ENCODE measurements around the gene PYM1.

PYM1 gene

DNA sequence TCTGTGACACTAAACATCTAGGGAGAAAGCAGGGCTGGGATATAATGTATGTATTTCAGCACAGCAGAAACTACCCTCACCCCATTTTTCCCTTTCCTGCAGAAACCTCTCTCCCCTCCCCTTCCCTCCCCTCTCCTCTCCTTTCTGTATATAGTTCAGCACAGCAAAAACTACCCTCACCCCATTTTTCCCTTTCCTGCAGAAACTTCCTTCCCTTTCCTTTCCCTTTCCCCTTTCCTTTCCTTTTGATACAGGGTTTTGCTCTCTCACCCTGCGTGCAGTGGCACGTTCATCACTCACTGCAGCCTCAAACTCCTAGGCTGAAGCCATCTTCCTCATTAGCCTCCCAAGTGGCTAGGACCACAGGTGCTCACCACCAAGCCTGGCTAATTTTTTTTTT lies 36.1 kb upstream of the PYM1 start:
- DNase-seq (ENCODE audit: extremely low spot score), result no peak
- CTCF ChIA-PET, result no interaction called here
- TF ChIP-seq CTCF (IDR thresholded peaks at IDR 0.05; ENCODE audit: control extremely low read depth, extremely low read depth, low read depth, missing control alignments), result no peak
- POLR2A ChIA-PET, result no interaction called here

- DNase-seq (ENCODE audit: extremely low spot score), result no peak
Observed at GRCh38 chr12:55957106-55957859, 29.6 kb upstream of the PYM1 start.

DNA sequence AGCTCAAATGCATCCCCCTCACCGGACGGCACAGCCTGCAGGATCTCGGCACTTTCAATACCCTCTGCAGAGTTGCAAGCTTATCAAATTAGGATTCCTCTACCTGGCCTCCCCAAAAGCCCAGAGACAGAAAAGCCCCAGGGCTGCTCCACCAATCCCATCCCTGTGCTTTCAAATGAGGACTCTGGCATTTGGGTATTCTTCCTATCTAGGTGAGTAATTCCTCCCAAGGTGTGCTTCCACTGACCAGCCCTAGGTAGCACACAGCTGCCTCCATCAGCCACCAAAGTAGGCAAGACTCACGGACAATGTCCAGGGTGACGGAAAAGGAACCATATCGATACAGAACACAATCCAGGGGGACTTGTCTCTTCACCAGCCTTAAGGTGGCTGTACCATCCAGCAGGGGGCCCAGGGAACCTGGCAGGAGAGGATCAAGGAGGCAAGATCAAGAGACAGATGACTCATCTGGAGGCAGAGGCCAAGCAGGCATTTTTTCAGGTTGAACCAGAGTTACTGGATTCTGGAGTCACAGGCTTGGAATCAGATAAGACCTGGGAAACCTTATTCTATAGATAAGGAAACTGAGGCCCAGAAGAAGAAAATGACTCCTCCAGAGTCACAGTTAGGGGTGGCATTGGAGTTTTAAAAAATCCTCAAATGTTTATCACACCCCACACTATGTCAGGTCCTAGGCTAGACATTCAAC lies 28.3 kb upstream of the PYM1 start:
- DNase-seq (ENCODE audit: extremely low spot score), result no peak
- TF ChIP-seq CTCF (IDR thresholded peaks at IDR 0.05; ENCODE audit: control extremely low read depth, extremely low read depth, low read depth, missing control alignments), result no peak
- ChIA-PET POLR2A (no interaction called here), CTCF (interaction anchor here (1.1 to 4.1 kb wide), 9 partner anchors 10 to 85 kb away, joined by 3 to 41 read pairs (median 5); no protein-coding TSS in a partner anchor)

More at GRCh38 chr12:55957106-55957859, 29.6 kb upstream of the PYM1 start:
- no peak for TF ChIP-seq CTCF (IDR thresholded peaks at IDR 0.05; ENCODE audit: control extremely low read depth, extremely low read depth, low read depth, missing control alignments)
- CTCF ChIA-PET, result interaction anchor here (1.0 to 2.2 kb wide), 7 partner anchors 11 to 218 kb away, joined by 3 to 8 read pairs (median 4); partner anchors contain the start of gene SUOX
- POLR2A ChIA-PET, result interaction anchor here (1.5 kb wide), 1 partner anchor 147 kb away, joined by 3 read pairs; the partner anchor contains the start of gene PA2G4

GRCh38 chr12:55955344-55955743 lies 27.6 kb upstream of the PYM1 start:
- ChIA-PET POLR2A (no interaction called here), CTCF (interaction anchor here (1.1 to 4.1 kb wide), 6 partner anchors 15 to 85 kb away, joined by 3 to 41 read pairs (median 6); no protein-coding TSS in a partner anchor)

DNA sequence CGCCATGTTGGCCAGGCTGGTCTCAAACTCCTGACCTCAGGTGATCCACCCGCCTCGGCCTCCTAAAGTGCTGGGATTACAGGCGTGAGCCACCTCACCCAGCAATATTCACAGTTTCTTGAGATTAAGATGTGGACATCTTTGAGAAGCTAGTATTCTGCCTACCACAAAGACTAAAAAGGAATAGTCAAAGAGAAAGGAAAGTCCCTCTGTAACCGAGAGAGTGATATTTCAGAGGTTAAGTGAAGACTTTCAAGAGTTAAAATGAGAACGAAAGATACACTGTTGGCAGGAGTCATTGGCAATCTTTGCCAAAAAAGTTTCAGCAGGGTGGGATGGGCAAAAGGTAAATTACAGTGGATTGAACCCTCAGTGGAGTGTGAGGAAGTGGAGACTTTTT lies 18.9 kb upstream of the PYM1 start:
- no peak for TF ChIP-seq CTCF (IDR thresholded peaks at IDR 0.05; ENCODE audit: control extremely low read depth, extremely low read depth, low read depth, missing control alignments)
- ChIA-PET POLR2A (interaction anchor here (0.7 to 0.8 kb wide), 2 partner anchors 8 to 202 kb away, joined by 3 to 4 read pairs; no protein-coding TSS in a partner anchor), CTCF (interaction anchor here (1.7 kb wide), 1 partner anchor 10 kb away, joined by 4 read pairs; no protein-coding TSS in a partner anchor)
- DNase-seq (ENCODE audit: extremely low spot score), result no peak

More at GRCh38 chr12:55955344-55955743, 27.6 kb upstream of the PYM1 start:
- no peak for TF ChIP-seq CTCF (IDR thresholded peaks at IDR 0.05; ENCODE audit: control extremely low read depth, extremely low read depth, low read depth, missing control alignments)
- DNase-seq (ENCODE audit: extremely low spot score), result no peak

DNA sequence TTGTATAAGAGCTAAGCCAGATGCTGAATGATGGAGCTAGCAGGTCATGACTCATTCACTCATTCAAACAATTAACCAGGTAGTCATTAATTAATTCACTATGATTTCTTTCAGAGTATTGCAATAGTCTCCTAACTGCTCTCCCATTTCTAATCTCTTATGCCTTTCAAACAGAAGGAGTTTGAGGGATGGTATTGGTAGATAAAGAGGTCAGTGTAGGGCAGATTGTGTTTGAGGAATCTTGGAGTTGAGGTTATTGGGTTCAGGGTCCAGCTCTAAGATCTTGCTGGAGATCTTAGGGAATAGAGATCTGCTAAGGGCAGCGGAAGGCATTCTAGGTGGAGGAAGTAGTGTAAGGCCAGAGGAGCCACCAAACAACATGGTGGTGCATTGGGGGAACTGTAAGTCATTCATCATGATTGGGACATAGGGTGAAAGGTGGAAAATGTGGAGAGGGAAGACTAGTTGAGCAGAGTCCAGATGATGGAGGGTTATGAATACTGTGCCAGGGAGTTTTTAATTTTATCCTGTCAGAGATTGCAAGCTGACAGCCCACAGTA lies 15.0 kb upstream of the PYM1 start:
- CTCF ChIA-PET, result interaction anchor here (1.0 to 6.7 kb wide), 10 partner anchors 9 to 316 kb away, joined by 3 to 71 read pairs (median 10); partner anchors contain the start of genes ANKRD52, GDF11, ORMDL2 and SUOX
- POLR2A ChIA-PET, result no interaction called here
- DNase-seq (ENCODE audit: extremely low spot score), result no peak
- no peak for TF ChIP-seq CTCF (IDR thresholded peaks at IDR 0.05; ENCODE audit: control extremely low read depth, extremely low read depth, low read depth, missing control alignments)

All from GM10248 (cell line).